GM23248 (cell line): ENCODE data around the gene DDX31.

Experiments used
- EZH2 ChIP-seq: fragments of 200-600 bp; sonication (generic); IDR thresholded peaks from 2 replicates; pipeline ENCODE4 v1.6.1; 2018; ENCODE audit warnings: antibody characterized with exemption, mild to moderate bottlenecking; ENCODE audit not compliant: insufficient read depth, poor library complexity, severe bottlenecking
- EZH2phosphoT487 ChIP-seq: fragments of 200-600 bp; sonication (generic); IDR thresholded peaks from 2 replicates; pipeline ENCODE4 v1.6.1; 2018; ENCODE audit warnings: antibody characterized with exemption, moderate library complexity, mild to moderate bottlenecking, low read depth; ENCODE audit not compliant: insufficient read depth

DNA sequence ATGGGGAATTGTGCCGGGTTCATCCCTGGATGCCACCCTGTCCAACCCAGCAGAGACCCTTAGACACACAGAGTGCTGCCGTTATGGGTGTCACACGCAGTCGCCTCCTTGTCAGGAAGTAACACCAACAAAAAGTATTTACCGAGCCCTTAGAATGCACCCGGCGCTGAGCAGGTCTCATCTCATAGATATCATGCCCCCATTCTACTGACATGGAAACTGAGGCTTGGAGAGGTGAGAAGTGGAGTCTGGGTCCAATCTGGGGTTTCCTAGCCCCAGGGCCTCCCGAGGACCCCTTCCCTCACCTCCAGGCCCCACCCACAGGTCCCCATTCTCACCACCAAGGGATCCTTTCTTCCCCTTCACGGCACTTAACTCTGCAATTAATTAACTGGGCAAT, 124.2 kb downstream of the DDX31 start:
- TF ChIP-seq EZH2 (no peak), EZH2phosphoT487 (no peak)
